HL-60 (cell line): ENCODE results near the gene ORC5.

Experiments
- DNase-seq, 2 experiments: peaks; one replicate each; pipeline ENCODE4 v3.0.0-alpha.2; 2010 to 2020; ENCODE audit warnings: low read depth in 1 of 2, low spot score in 1 of 2
- H3K27ac ChIP-seq: fragments of 250-450 bp; sonication (Bioruptor Pico); replicated peaks from 2 replicates; pipeline ENCODE4 v1.5.1; 2020; ENCODE audit warnings: mild to moderate bottlenecking, moderate library complexity
- H3K27me3 ChIP-seq: fragments of 250-450 bp; sonication (Bioruptor Pico); 2 replicates; pipeline ENCODE4 v1.5.1; 2021; ENCODE audit warnings: mild to moderate bottlenecking, moderate library complexity; ENCODE audit not compliant: insufficient read depth, poor library complexity, severe bottlenecking
- H3K4me3 ChIP-seq: replicated peaks from 2 replicates; pipeline ENCODE4 v1.5.1; 2011; ENCODE audit warnings: mild to moderate bottlenecking, control low read depth, low read length; ENCODE audit not compliant: insufficient read depth
- GABPA ChIP-seq: IDR thresholded peaks from 2 replicates; pipeline ENCODE4 v1.6.1; 2012; ENCODE audit warnings: low read depth
- POLR2AphosphoS5 ChIP-seq: IDR thresholded peaks from 2 replicates; pipeline ENCODE4 v1.6.1; 2012; ENCODE audit warnings: low read depth
- SPI1 ChIP-seq: IDR thresholded peaks from 2 replicates; pipeline ENCODE4 v1.6.1; 2012; ENCODE audit warnings: low read depth, mild to moderate bottlenecking, borderline replicate concordance
- long read RNA-seq: library from polyadenylated mRNA; unstranded; transcript quantifications from one replicate; pipeline ENCODE4 v2.0.0, GENCODE V29; 2020
- TF ChIP-seq, protein P1 (sequence below): IDR thresholded peaks from 2 replicates; pipeline ENCODE4 v1.6.1; 2012; ENCODE audit warnings: low read depth; ENCODE audit not compliant: insufficient replicate concordance
- TF ChIP-seq, protein P2 (sequence below): IDR thresholded peaks from one replicate; pipeline ENCODE4 v1.5.1; 2011; ENCODE audit warnings: low read length, control low read depth, inconsistent platforms; ENCODE audit not compliant: insufficient read depth

ORC5 gene
- long read RNA-seq, transcript ORC5-201 (14 exons, 1,958 nt), result major isoform, 57 of 96 reads
- long read RNA-seq, partial matches to known transcripts, result 21 of 96 reads
- long read RNA-seq, other reads (novel, unspliced or antisense), result 14 of 96 reads

GRCh38 chr7:104207731-104208420 is at the start of gene ORC5:
TSS of gene ORC5 (minus strand) at chr7:104208013. CDS start at chr7:104207904, 109 bp downstream.
- TF ChIP-seq GABPA (0 out of 2 replicates have a peak, but pooled peaks have one; percentile 20), SPI1 (no peak; the same call in 1 of the 2 replicates), POLR2AphosphoS5 (peak; percentile 97)
- TF ChIP-seq, protein P1, sequence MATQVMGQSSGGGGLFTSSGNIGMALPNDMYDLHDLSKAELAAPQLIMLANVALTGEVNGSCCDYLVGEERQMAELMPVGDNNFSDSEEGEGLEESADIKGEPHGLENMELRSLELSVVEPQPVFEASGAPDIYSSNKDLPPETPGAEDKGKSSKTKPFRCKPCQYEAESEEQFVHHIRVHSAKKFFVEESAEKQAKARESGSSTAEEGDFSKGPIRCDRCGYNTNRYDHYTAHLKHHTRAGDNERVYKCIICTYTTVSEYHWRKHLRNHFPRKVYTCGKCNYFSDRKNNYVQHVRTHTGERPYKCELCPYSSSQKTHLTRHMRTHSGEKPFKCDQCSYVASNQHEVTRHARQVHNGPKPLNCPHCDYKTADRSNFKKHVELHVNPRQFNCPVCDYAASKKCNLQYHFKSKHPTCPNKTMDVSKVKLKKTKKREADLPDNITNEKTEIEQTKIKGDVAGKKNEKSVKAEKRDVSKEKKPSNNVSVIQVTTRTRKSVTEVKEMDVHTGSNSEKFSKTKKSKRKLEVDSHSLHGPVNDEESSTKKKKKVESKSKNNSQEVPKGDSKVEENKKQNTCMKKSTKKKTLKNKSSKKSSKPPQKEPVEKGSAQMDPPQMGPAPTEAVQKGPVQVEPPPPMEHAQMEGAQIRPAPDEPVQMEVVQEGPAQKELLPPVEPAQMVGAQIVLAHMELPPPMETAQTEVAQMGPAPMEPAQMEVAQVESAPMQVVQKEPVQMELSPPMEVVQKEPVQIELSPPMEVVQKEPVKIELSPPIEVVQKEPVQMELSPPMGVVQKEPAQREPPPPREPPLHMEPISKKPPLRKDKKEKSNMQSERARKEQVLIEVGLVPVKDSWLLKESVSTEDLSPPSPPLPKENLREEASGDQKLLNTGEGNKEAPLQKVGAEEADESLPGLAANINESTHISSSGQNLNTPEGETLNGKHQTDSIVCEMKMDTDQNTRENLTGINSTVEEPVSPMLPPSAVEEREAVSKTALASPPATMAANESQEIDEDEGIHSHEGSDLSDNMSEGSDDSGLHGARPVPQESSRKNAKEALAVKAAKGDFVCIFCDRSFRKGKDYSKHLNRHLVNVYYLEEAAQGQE, result peak; percentile 38
- TF ChIP-seq, protein P2, sequence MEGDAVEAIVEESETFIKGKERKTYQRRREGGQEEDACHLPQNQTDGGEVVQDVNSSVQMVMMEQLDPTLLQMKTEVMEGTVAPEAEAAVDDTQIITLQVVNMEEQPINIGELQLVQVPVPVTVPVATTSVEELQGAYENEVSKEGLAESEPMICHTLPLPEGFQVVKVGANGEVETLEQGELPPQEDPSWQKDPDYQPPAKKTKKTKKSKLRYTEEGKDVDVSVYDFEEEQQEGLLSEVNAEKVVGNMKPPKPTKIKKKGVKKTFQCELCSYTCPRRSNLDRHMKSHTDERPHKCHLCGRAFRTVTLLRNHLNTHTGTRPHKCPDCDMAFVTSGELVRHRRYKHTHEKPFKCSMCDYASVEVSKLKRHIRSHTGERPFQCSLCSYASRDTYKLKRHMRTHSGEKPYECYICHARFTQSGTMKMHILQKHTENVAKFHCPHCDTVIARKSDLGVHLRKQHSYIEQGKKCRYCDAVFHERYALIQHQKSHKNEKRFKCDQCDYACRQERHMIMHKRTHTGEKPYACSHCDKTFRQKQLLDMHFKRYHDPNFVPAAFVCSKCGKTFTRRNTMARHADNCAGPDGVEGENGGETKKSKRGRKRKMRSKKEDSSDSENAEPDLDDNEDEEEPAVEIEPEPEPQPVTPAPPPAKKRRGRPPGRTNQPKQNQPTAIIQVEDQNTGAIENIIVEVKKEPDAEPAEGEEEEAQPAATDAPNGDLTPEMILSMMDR, result no peak
- DNase-seq, result peak; percentile 81 to 84
- H3K27ac ChIP-seq, result peak within 1 kb of the TSS; percentile 92
- peak within 1 kb of the TSS; percentile 55 for H3K4me3 ChIP-seq
- no peaks in the 10 kb centered on the region for H3K27me3 ChIP-seq

DNA sequence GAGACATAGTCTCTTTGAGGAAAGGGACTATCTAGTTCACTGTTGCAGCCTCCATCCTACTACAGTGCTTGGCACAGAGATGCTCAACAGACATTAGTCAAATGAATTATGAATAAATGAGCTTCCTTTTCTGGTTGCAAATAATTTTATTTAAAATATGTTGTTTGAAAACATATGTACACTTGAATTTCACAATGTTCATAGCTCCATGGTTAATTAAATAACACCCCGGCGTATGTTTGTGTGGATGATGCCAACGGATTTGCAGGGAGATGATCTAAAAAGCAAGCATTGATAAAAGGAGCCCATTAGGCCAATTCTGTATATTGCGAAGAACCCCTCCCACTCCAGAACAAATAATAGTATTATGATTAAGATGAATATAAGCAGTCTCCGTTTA is 47.8 kb upstream of the ORC5 start:
- H3K27ac ChIP-seq, result no peak overlapping the region
- no peaks in the 10 kb centered on the region for H3K27me3 ChIP-seq
- TF ChIP-seq, protein P2, result no peak
- TF ChIP-seq POLR2AphosphoS5 (no peak), GABPA (no peak), SPI1 (no peak)
- TF ChIP-seq, protein P1, result no peak
- no peak for DNase-seq
- H3K4me3 ChIP-seq, result no peak overlapping the region

DNA sequence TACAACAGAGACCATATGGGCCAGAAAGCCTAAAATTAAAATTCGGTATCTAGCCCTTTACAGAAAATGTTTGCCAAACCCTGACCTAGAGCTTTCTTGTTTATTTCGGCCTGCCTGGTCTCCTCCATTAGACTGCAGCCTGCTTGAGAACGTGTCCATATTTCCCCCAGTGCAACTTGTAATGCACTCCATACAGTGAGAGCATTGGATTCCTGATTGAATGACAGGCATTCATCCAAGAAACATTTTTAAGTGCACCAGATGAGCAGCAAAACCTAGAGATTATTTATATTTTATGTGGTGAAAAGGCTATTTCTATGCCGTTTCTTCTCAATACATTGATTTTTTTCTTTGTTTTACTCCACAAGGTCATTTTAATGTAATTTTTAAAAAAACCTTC is 47.4 kb upstream of the ORC5 start:
- TF ChIP-seq, protein P2, result no peak
- TF ChIP-seq, protein P1, result no peak
- TF ChIP-seq GABPA (no peak), POLR2AphosphoS5 (no peak), SPI1 (no peak)
- no peak for DNase-seq
- no peak overlapping the region for H3K27ac ChIP-seq
- H3K27me3 ChIP-seq, result no peaks in the 10 kb centered on the region
- H3K4me3 ChIP-seq, result no peak overlapping the region
